ENCODE data around the gene TRAF1. TPM values are rescaled to one million over a fixed set of nuclear protein-coding genes. Genes with fewer than 3 reads are reported as not detected.
A peak's percentile ranks its signal among the peaks of the same experiment; 100 is the strongest.

TRAF1 gene
- total RNA-seq, 1 experiment from 2014 or later = 1.4 TPM

- H3K4ac ChIP-seq (ENCODE audit: low read depth, low read length) = no peak overlapping the region
- H3K79me2 ChIP-seq (ENCODE audit: insufficient read depth, low read length) = no peaks in the 10 kb centered on the region
- Mint-ChIP-seq H3K4me3 (peak overlapping the region; percentile 59 to 71; a peak in 4 of 5 replicates), H3K36me3 (ENCODE audit: insufficient read depth in 1 of 3, low read depth in 3 of 3) (no peaks in the 10 kb centered on the region), H3K27me3 (ENCODE audit: low read depth) (peaks cover 16% of the 10 kb centered on the region), H3K9me3 (no peaks in the 10 kb centered on the region), H3K27ac (no peak overlapping the region; a peak in 1 of 7 replicates), H3K4me1 (peaks cover 30 to 38% of the 10 kb centered on the region in 2 experiments)
- no peak overlapping the region for H2BK15ac ChIP-seq (ENCODE audit: low read depth, low read length)
- H2BK5ac ChIP-seq (ENCODE audit: insufficient read length, low read length) = no peak overlapping the region
- no peak overlapping the region for H3K56ac ChIP-seq (ENCODE audit: insufficient read length, low read depth, low read length)
- H4K5ac ChIP-seq (ENCODE audit: insufficient read length, low read depth, low read length) = no peak overlapping the region
- H2BK12ac ChIP-seq (ENCODE audit: insufficient read length, low read depth, low read length) = no peak overlapping the region
- no peak for DNase-seq
- H3K79me1 ChIP-seq (ENCODE audit: insufficient read depth, low read depth, low read length, poor library complexity, severe bottlenecking) = no peaks in the 10 kb centered on the region
- no peak overlapping the region for H2AFZ ChIP-seq (ENCODE audit: low read length)
- peak overlapping the region; percentile 51 for H3K4me2 ChIP-seq (ENCODE audit: insufficient read depth, insufficient read length, low read length)
- no peak overlapping the region for H3K9ac ChIP-seq (ENCODE audit: extremely low read depth, insufficient read length, low read length)
- H3K9me3 ChIP-seq (ENCODE audit: control insufficient read depth, low read depth, low read length) = no peaks in the 10 kb centered on the region
- no peak overlapping the region for H3K23ac ChIP-seq (ENCODE audit: insufficient read length, low read depth, low read length)
- H2AK5ac ChIP-seq (ENCODE audit: insufficient read length, low read length) = no peak overlapping the region
- no peaks in the 10 kb centered on the region for H4K20me1 ChIP-seq (ENCODE audit: control insufficient read depth, insufficient read depth, insufficient read length)
- H2BK20ac ChIP-seq (ENCODE audit: low read depth, low read length, poor library complexity, severe bottlenecking) = no peak overlapping the region
- H3K23me2 ChIP-seq (ENCODE audit: insufficient read length, low read depth, low read length, poor library complexity, severe bottlenecking) = peaks cover 10% of the 10 kb centered on the region
- no peak overlapping the region for H3K27ac ChIP-seq (ENCODE audit: insufficient read length, low read depth, low read length)
- H3K27me3 ChIP-seq (ENCODE audit: insufficient read depth, low read length) = no peaks in the 10 kb centered on the region
- H3T11ph ChIP-seq (ENCODE audit: low read length) = no peak overlapping the region
- H3K14ac ChIP-seq (ENCODE audit: insufficient read depth, low read length) = 0 out of 2 replicates have a peak overlapping the region, but pooled peaks have one; percentile 72
- WGBS (ENCODE audit: extremely low coverage, insufficient read length, low lambda C conversion rate) = no CpG with 5 or more reads among the region's 26 CpGs
- H2BK120ac ChIP-seq (ENCODE audit: low read depth, low read length, poor library complexity, severe bottlenecking) = no peak overlapping the region
- H4K8ac ChIP-seq (replicated peaks; ENCODE audit: insufficient read length, low read depth, low read length) = no peak overlapping the region
- peak; percentile 21; the same call in 1 of the 3 replicates for TF ChIP-seq CTCF (conservative IDR thresholded peaks at IDR 0.05)
- H3K4me1 ChIP-seq (ENCODE audit: insufficient read depth, low read length) = peaks cover 4% of the 10 kb centered on the region; the same call in 1 of the 2 replicates
- H3K18ac ChIP-seq (ENCODE audit: insufficient read length, low read depth, low read length) = no peak overlapping the region
- no peak overlapping the region for H4K91ac ChIP-seq (ENCODE audit: insufficient read length, low read depth, low read length)
Observed at GRCh38 chr9:120929229-120929791, 2.7 kb upstream of the TRAF1 start.
